SH-SY5Y (cell line): ENCODE results near the gene RAD51B.
A peak's percentile ranks its signal among the peaks of the same experiment; 100 is the strongest.

Source experiments
- GATA2 ChIP-seq: IDR thresholded peaks from 2 replicates; pipeline ENCODE4 v1.6.1; 2011; ENCODE audit warnings: mild to moderate bottlenecking, low read depth, low read length
- GATA3 ChIP-seq: IDR thresholded peaks from 2 replicates; pipeline ENCODE4 v1.6.1; 2011; ENCODE audit warnings: low read depth, mild to moderate bottlenecking, low read length, moderate library complexity

DNA sequence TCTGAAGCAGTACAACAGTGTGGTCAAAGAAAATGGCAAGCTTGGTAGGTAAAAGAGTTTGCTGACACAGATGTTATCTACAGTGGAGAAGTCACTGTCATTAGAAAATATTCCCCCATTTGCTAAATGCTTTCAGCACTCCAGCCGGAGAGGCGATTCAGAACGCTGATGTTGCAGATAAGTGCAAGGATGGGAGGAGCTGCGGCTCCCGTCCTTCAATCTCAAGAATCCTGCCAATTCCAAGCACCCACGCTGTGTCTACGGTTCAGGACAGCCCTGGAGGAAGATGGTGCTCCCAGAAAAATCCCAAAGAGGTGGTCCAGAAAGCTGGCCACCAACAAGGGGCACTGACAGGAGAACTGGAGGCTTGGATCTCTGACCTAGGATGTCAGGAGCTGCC is 894.2 kb downstream of the RAD51B start:
- TF ChIP-seq GATA2, result peak; percentile 5; the same call in 1 of the 2 replicates
- no peak for TF ChIP-seq GATA3
